SW480 (cell line): Measurements from ENCODE around the gene ASIC1.
"Not testable (repeated sequence)": the region's sequence is repeated elsewhere in the genome, so short reads cannot be mapped to it uniquely, and the experiment has no call there.

Source experiments
- DNase-seq: peaks from one replicate; pipeline ENCODE4 v3.0.0-alpha.2; 2016; ENCODE audit warnings: low spot score

The ASIC1 gene

GRCh38 chr12:50057000-50057841 lies at the start of gene ASIC1:
TSS of gene ASIC1 (plus strand) at chr12:50057596. CDS start at chr12:50058767, 1,171 bp downstream.
- peak; percentile 64 for DNase-seq

- no peak for DNase-seq
Observed at GRCh38 chr12:50013361-50014147, 43.8 kb upstream of the ASIC1 start.

GRCh38 chr12:50014342-50014741 lies 43.1 kb upstream of the ASIC1 start:
- DNase-seq, result no peak

DNA sequence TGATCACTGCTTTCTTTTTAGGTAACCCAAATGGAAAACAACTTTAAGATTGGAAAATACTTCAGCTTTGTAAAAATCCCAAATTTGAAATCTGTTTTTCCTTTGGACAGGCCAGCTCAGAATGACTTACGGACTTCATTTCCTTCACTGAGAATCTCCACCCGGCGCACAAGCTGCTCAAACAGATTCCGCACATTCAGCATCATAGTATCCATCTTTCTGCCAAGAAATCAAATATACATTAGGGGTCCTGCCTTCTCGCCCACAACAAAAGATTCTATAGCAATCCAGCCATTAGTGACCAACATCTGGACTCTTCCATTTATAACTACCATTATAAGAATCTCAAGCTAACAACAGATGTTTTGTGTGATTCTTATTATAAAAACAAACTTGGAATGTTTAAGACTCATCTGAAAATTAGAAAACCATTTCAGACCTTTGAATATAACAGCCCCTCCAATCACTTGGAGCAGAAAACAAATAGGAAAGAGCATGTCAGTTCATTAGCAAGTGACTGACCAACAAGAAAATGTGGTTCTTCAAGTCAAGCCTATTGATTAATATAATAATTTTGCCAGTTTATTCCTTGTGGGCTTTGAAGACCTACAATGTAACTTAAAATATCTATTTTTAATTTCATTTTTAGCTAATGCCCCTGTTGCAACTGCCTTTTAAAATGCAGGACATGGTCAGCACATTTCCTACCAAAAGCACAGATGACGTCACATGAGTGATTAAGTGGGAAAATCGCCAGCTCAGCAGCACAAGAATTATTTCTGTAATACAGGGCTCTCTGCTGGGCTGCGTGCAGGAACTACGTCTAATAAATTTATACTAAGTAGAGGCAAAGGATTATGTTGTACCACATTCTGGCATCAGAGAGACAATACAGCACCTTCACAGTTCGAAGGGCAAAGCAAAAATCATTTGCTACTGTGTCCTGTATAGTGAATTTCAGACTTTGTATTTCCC lies 40.6 kb upstream of the ASIC1 start:
- DNase-seq, result no peak

- no peak for DNase-seq
Observed at GRCh38 chr12:50017641-50018040, 39.8 kb upstream of the ASIC1 start.

DNA sequence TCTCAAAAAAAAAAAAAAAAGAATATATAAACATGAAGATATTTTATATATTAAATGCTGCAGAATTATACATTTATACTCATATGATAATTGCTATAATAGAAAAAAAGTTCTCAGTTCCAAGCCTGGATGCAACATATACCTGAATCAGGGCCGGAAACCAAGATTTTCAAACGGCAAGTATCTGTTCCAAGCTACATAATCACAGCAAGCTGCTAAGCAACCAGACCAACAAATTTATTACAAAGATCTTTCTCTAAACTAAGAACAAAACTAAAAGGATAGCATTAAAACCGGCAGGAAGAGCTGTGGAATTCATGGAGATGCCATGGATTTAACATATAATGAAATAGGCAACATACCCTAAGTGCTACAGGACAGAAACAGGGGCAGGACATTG lies 39.2 kb upstream of the ASIC1 start:
- DNase-seq, result no peak

GRCh38 chr12:50018968-50019367 lies 38.4 kb upstream of the ASIC1 start:
- DNase-seq, result no peak

- no peak for DNase-seq
Observed at GRCh38 chr12:50019524-50019923, 37.9 kb upstream of the ASIC1 start.

DNA sequence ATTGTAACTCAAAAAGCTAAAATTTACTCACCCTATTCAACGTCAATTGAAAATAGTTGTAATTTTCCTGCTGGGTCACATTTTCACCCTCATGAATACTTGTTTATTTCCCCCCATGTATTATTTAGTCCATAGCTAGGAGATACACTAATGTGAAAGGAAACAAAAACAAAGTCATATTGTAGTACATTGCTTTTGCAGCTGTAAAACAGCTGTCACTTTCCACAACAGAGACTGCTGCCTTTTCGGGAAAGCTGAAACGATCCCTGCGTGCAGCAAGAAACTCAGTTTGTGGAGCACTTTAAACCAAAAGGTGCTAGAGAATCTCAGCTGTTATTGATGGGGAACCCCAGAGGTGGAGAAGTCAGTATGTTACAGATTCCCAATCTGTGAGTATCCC lies 36.4 kb upstream of the ASIC1 start:
- DNase-seq, result no peak

GRCh38 chr12:50022903-50023302 lies 34.5 kb upstream of the ASIC1 start:
- DNase-seq, result no peak

DNA sequence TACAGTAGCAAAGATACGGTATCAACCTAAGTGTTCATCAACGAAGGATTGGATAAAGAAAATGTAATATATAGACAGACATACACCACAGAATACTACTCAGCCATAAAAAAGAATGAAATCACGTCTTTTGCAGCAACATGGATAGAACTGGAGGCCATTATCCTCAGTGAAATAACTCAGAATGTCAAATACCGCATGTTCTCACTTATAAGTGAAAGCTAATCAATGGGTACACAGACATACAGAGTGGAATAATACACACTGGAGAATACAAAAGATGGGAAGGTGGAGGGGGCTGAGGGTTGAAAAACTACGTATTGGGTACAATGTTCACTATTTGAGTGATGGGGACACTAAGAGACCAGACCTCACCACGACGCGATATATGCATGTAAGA lies 33.2 kb upstream of the ASIC1 start:
- no peak for DNase-seq

DNA sequence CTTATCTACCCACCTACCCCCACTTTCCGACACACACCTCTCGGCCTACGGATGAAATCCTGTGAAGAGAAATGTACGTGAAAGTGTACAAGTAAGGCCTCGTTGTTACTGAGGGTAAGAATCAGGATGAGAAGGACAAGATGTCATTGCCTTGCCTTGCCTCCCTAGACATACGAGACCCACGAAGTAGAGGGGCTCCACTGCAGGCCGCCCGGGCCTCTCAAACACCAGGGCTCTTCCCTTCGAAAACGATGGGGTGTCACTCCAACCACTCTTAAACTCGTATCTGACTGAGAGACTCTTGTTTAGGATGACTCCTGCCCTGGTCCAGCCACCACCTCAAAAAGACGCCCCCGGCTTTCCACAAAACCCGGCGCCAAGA lies 32.6 kb upstream of the ASIC1 start:
- DNase-seq, result peak; percentile 33

DNA sequence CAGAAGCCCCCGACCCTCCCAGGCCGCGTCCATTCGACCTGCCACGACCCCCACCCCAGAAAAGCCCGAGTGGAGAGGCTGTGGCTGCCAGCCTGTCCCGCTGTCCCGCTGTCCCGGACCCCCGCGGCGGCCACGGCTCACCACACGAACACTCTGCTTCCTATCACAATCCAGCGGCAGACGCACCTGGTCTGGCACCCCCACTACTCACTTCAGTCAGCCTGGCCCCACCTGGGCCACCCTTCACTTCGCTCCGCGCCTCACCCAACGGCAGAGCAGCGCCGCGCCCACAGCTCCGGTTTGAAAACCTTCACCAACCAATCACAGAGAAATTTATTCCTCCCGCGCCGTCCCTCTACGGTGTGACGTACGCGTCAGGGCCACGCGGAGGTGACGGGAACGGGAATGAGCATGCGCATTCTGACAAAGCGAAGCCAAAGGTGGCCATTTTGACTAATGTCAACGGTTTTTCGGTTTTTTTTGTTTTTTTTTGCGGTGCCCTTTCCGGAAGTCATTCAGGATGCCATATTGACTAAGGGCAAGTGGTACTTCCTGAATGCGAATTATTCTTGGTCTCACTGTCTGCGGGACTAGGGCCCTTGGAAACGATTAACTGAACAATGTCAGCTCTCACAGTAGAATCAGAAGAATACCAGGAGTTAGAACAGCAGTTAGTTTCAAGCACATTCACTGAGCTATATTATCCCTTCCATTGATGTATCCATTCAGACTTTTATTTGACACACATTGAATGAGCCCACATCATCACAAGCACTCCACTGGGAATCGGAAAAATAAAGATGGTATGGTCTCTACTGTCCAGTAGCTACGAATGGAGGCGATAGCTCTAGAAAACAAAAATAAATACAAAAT lies 32.0 kb upstream of the ASIC1 start, which contains the start of gene RACGAP1:
RACGAP1 (minus strand) TSS at position 308 of the 873 bp plus-strand sequence. CDS start 8,779 bp downstream, outside the sequence.
- DNase-seq, result peak; percentile 97

- no peak for DNase-seq
Observed at GRCh38 chr12:50026691-50027090, 30.7 kb upstream of the ASIC1 start.

- not testable (repeated sequence) for DNase-seq
Observed at GRCh38 chr12:50030449-50030848, 26.9 kb upstream of the ASIC1 start.

GRCh38 chr12:50032515-50032853 lies 24.9 kb upstream of the ASIC1 start:
- no peak for DNase-seq

DNA sequence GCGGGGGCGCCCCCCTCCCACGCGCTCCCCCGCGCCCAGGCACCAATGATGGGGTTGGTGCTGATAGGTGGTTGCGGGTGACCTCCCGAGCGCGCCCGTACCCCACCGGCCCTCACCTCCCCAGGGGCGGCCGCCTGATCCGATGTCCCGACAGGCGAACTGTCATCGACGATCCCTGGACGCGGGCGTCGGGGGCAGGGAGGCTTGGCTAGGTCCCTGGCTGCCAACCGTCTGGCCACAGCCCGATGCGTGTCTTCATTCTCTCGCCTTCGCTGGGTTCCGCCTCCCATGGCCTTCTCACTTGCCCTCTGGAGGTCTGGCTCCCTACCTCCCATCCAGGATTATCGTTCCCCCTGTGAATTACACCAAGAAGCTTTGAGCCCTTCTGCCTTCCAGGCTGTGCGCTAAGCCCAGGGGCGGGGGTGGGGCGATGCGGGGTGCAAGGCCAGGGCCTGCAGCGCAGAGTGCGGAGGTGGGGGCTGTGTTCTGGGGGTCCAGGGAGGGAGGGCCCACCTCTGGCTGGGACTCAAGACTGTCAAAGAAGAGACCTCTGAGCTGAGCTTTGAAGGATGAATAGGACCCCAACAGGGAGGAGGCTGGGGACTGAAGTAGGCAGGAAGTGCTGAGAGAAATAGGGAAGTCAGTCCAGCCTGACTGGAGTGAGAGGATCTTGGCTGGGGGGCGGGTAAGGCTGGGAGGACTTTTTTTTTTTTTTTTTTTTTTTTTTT lies 24.4 kb upstream of the ASIC1 start:
- no peak for DNase-seq

DNA sequence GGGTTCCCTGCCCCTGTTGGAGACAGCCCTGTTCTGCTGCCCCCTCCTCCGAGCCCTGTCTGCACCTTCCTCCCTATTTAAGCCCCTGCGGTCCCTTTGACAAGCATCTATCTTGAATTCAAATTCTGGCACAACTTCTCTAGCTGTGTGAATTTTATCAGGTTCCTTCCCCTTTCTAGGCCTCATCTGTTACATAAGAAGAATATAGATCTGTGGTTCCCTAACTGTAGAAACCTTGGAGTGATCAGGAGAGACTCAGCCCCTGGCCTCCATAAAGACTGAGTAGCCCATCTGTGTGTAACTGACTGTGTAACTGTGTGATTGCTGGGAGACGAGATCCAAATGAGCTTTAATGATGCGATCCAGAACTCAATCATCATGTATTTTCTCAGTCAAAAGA lies 19.1 kb upstream of the ASIC1 start:
- DNase-seq, result no peak

DNA sequence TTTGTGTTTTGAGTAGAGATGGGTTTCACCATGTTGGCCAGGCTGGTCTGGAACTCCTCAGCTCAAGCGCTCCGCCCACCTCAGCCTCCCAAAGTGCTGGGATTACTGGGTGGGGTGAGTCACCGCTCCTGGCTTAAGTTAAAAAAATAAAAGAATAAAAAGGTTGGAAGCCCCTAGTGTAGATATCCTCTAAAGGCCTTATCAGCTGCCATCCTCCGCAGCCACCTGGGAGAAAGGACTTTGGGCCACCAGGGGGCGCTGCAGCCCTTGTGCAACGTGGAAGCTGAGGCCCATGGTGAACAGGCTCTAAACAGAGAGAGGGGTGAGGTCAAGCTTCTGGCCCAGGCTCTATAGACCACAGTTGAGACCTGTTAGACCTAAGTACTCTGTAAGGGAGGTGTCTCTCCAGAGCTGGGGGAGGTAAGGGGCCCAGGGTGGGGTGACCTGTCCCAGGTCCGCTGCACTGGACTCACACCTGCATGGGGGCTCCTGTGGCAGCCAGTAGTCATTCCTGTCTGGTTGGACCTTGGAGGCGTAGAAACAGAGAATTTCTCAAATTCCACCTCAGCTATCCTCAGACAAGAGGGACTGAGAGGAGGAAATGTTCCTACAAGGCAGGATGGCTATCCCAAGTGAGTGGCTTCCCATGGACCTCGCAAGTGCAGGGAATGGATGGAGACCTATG lies 18.1 kb upstream of the ASIC1 start:
- DNase-seq, result peak; percentile 76

DNA sequence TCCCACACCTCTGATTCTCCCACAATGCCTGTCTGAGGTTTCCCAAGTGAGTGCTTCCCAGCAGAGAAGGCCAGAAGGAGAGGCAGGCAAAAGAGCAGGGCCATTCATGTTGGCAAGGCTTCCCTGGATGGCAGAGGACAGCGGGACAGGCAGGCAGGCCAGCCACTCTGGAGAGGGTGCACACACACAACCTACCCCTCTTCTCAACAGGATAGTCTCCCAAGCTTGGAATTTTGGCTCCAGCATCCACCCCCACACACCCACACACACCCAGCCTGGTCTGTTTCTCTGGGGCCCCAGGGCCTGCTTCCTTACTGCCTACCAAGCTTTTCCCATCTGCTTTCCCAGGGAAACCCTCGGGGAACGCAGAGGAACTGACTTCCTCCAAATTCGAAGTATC lies 16.7 kb upstream of the ASIC1 start:
- no peak for DNase-seq
